ENCODE measurements around the gene CYP46A1. TPM values are rescaled to one million over a fixed set of nuclear protein-coding genes. Genes with fewer than 3 reads are reported as not detected.
"Not testable (repeated sequence)": the region's sequence is repeated elsewhere in the genome, so short reads cannot be mapped to it uniquely, and the experiment has no call there.

Gene CYP46A1
- total RNA-seq, 1 experiment from 2014 or later = 0.02 TPM

- no peak for DNase-seq (ENCODE audit: extremely low read depth, low read depth)
These were observed 27.9 kb upstream of the CYP46A1 start for GRCh38 chr14:99656171-99656570.

DNA sequence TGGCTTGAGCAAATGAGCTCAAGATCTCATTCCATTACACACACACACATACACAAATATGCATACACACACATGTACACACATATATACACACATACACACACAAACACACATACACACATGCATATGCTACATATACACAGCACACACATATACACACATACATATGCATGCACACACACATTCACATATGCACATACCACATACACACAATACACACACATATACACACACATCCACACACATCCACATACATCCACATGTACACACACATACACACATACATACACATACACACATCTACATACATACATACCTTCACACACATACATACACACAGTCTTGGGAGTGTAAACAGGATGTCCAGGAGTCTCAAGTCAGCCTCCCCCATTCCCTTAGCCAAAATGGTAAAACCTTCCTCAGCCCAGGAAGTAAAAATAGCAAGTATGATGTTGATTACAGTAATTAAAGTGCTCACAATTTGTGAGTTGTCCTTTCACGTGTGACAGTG lies 26.4 kb upstream of the CYP46A1 start:
- no peak for DNase-seq (ENCODE audit: extremely low read depth, low read depth)

- no peak for DNase-seq (ENCODE audit: extremely low read depth, low read depth)
These were observed 25.8 kb upstream of the CYP46A1 start for GRCh38 chr14:99658218-99658845.

- DNase-seq (ENCODE audit: extremely low read depth, low read depth) = no peak
These were observed 24.8 kb upstream of the CYP46A1 start for GRCh38 chr14:99659333-99659741.

- DNase-seq (ENCODE audit: extremely low read depth, low read depth) = no peak
These were observed 24.0 kb upstream of the CYP46A1 start for GRCh38 chr14:99660006-99660566.

GRCh38 chr14:99660794-99661193 lies 23.3 kb upstream of the CYP46A1 start:
- DNase-seq (ENCODE audit: extremely low read depth, low read depth) = no peak

GRCh38 chr14:99661206-99661605 lies 22.9 kb upstream of the CYP46A1 start:
- DNase-seq (ENCODE audit: extremely low read depth, low read depth) = not testable (repeated sequence)

DNA sequence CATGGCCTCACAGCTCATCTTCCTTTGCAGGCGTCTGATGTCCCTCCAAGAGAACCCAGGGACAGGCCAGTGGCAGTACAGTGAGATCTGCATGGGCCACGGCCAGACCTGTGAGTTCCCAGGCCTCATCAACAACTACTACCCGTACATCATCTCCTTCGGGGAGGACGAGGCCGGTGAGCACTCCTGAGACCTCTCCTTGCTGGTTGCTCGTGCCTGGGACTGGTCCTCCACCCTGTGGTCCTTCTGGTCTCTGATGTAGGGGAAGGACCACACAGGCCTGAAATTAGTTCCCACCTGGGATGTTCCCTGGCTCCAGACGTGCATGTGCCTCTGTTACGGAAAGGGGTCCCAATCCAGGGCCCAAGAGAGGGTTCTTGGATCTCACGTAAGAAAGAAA lies 21.3 kb upstream of the CYP46A1 start:
- no peak for DNase-seq (ENCODE audit: extremely low read depth, low read depth)

- DNase-seq (ENCODE audit: extremely low read depth, low read depth) = no peak
These were observed 20.6 kb upstream of the CYP46A1 start for GRCh38 chr14:99663386-99664057.

DNA sequence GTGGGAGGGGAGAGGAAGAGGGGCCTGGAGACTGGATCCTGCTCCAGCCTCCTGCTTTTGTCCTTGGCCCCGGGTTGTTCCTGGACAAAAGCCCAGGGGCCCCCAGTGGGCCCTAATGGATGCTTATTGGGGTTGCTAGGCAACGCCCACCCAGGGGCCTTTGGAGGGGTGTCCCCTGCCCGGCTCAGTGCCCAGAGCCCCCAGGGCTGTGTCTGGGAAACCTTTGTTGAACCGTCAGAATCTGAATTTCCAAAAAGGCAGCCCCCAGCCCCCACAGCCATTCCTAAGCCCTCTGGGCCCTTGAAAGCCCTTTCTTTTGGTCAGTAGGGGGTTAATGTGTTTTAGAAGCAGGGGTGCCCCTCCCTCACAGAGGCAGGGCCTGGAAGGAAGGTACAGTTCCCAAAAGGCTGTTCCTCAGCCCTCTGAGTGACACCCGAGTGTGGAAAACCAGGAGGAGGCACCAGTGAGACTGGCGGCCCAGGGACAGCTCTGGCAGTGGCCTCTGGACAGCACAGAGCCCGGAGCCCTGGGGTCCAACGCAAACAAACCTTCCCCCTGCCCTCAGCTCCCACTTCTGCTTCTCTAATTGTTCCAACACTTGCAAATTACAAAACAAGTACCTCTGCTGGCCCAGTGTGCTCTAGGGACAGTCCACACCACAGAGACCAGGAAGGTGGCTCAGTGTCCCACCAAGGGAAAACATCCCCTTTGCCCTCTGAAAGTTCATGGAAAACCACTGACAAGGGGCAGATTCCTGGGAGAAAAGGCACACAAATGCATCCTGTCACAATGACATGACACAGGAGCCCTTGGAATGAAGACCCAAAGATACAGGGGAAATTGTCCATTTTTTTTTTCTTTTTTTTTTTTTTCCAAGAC lies 19.8 kb upstream of the CYP46A1 start:
- no peak for DNase-seq (ENCODE audit: extremely low read depth, low read depth)

DNA sequence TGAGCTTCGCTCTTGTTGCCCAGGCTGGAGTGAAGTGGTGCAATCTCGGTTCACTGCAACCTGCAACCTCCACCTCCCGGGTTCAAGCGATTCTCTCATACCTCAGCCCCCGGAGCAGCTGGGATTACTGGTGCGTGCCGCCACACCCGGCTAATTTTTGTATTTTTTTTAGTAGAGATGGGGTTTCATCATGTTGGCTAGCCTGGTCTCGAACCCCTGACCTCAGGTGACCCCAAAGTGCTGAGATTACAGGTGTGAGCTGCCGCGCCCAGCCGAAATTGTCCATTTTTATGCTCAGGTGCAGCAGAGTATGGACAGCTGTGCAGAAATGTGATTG lies 19.2 kb upstream of the CYP46A1 start:
- DNase-seq (ENCODE audit: extremely low read depth, low read depth) = no peak

DNA sequence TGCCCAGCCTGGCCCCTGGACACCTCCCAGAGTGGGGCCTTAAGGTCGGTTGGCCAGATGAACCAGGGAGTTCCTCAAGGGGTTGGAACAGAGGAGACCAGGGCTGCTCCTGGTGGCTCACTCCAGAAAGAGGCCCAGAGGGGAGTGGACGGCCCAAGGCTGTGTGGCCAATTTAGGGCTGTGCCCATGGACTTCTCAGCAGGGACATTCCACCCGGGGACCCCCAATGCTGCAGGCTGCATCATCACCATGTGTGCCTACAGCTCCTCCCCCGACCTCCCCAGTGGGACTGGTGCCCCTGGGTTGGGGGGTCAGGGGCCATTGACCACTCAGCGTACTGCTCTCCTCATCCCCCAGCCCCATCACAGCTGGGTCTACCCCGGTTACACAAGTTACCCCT lies 17.6 kb upstream of the CYP46A1 start:
- no peak for DNase-seq (ENCODE audit: extremely low read depth, low read depth)

DNA sequence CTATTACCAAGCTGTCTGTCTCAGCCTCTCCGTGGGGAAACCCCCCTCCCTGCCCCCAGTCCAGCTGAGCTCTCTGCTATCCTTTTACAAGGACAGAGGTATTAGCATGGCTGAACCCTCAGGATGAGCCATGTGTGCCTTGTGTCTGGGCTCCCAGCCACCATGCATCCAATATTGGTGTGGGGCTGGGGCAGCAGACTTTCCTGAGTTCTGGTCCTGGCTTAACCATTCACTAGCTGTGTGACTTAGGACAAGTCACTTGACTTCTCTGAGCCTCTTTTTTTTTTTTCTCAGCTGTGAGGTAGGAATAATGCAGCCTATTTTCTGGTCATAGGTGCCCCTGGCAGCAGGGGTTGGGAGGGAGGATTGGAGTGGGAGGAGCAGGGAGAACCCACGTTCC lies 17.1 kb upstream of the CYP46A1 start:
- DNase-seq (ENCODE audit: extremely low read depth, low read depth) = no peak

DNA sequence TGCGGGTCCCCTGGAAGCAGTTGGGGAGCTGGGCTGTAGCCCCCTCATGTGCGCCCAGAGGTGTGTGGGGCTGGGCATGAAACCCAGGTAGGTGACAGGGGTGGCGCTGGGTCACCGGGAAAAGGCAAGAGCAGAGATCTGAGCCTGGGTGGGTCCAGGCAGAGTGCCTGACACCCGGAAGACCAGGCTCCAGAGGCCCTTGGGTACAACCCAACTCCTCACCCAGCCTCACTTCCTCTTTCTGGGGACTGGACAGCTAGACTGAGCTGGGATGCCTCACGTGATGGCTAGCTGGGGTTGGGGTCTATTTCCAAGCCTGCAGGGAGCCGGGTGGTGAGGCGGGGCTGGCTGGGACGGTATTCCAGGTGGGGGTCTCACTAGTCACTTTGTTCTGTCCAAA lies 16.3 kb upstream of the CYP46A1 start:
- no peak for DNase-seq (ENCODE audit: extremely low read depth, low read depth)

DNA sequence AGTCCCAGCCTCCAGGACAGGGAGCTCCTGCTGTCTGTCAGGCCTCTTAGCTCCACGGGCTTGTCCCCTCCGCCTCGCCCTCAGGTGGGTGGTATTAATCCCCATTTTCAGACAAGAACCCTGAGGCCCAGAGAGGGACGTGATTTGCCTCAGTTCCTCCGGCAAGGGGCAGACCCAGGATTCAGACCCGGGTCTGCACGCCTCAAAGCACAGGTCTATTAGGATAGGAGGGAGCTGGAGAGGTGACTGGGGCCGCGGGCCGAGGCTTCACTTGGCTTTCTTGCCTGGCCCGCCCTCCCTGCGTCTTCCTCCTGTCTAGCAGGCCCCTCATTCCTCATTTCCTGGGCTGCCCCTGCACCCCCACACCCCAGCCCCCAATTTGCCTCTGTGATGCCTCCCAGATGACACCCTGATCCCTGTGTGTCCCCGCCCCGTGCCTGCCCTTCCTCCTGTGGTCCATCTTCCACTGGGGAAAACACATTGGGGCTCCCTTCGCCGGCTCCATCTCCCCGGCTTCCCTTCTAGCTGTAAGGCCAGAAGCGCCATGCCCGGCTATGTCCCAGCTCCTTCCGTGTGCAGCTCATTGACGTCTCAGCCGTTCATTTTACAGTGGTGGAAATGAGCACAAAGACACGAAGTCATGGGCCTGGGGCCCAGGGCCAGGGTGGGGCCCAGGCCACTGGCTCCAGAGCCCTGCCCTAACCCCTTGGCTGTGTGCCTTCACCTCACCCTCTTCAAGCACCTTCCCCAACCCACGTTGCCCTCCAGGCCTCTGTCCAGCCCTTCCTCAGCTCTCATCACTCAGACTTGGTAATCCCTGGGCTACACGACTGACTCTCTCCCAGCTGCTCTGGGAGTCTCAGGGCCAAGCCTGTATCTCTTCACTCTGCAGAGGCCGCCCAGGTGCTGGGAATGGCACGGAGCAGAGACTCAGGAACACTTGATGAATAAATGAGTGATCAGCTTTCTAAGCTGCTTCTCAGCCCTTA lies 15.5 kb upstream of the CYP46A1 start:
- DNase-seq (ENCODE audit: extremely low read depth, low read depth) = no peak

GRCh38 chr14:99670361-99671234 lies 13.5 kb upstream of the CYP46A1 start:
- no peak for DNase-seq (ENCODE audit: extremely low read depth, low read depth)

- no peak for DNase-seq (ENCODE audit: extremely low read depth, low read depth)
These were observed 12.6 kb upstream of the CYP46A1 start for GRCh38 chr14:99671235-99672224.
